Measurements from ENCODE around the gene CADPS. TPM values are rescaled to one million over a fixed set of nuclear protein-coding genes. Genes with fewer than 3 reads are reported as not detected.

Gene CADPS
- total and polyA plus RNA-seq, 9 of the 15 experiments (the other 6 are each of a cell fraction or from before 2014, with no cell fraction given): not detected

DNA sequence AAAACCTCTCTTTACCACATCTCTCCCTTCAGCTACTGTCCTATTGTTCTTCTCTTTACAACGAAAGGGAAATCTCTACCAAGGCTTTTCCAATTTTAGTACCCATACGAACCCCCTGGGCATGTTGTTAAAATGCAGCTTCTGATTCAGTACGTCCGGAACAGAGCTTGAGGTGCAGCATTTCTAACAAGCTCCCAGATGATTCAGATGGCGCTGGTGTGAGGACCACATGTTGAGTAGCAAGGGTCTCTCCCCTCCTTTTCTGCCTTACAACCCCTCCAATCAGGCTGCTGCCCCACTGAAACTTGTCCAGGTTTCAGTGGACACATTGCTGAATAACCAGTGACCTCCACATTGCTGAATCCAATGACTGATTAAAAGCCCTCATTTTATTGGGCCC, 324.8 kb downstream of the CADPS start:
- Histone ChIP-seq H3K27me3 (ENCODE audit: control insufficient read depth in 2 of 2, insufficient read depth in 2 of 2, low read length in 2 of 2) (no peaks in the 10 kb centered on the region), H2AFZ (ENCODE audit: low read depth, low read length) (no peak overlapping the region), H3K9me3 (replicated peaks; ENCODE audit: control insufficient read depth, insufficient read depth, low read depth, low read length) (no peaks in the 10 kb centered on the region), H3K4me2 (ENCODE audit: insufficient read depth, low read length) (no peak overlapping the region), H3K36me3 (ENCODE audit: control insufficient read depth, insufficient read depth, low read length) (no peaks in the 10 kb centered on the region), H3K4me3 (no peak overlapping the region), H3K27ac (ENCODE audit: extremely low read depth, low read depth, low read length) (no peak overlapping the region), H3K79me2 (ENCODE audit: control insufficient read depth, insufficient read depth, low read length) (no peaks in the 10 kb centered on the region), H4K20me1 (replicated peaks; ENCODE audit: control insufficient read depth, insufficient read depth, low read length) (no peaks in the 10 kb centered on the region), H3K9me1 (ENCODE audit: control insufficient read depth, insufficient read depth, low read length) (no peaks in the 10 kb centered on the region), H3K4me1 (replicated peaks in 1 of 2; ENCODE audit: control insufficient read depth in 2 of 2, insufficient read depth in 2 of 2, low read length in 2 of 2) (no peaks in the 10 kb centered on the region), H3K9ac (ENCODE audit: insufficient read depth in 1 of 2, low read depth in 2 of 2, low read length in 2 of 2) (no peak overlapping the region)
- TF ChIP-seq KDM1A (IDR thresholded peaks at IDR 0.05): no peak
- CTCF ChIA-PET (ENCODE audit: low intra/inter-chr PET ratio): no interaction called here
- no TSS peak for BruUV-seq (replicated peaks)
- POLR2A ChIA-PET: no interaction called here
- in situ Hi-C loops (cut with MboI) (loop anchor here (10.0 kb wide), 1 partner anchor 216 kb away; no protein-coding TSS in a partner anchor), intact Hi-C loops (cut with micrococcal nuclease) (no loop called here)
- no peak for DNase-seq (ENCODE audit: extremely low read depth in 1 of 4, low spot score in 3 of 4)
- WGBS (ENCODE audit: insufficient coverage, low coverage, missing lambda C conversion rate): 0% methylated on average over 3 of the region's 5 CpGs
- FAIRE-seq: no peak
- ATAC-seq: no peak

DNA sequence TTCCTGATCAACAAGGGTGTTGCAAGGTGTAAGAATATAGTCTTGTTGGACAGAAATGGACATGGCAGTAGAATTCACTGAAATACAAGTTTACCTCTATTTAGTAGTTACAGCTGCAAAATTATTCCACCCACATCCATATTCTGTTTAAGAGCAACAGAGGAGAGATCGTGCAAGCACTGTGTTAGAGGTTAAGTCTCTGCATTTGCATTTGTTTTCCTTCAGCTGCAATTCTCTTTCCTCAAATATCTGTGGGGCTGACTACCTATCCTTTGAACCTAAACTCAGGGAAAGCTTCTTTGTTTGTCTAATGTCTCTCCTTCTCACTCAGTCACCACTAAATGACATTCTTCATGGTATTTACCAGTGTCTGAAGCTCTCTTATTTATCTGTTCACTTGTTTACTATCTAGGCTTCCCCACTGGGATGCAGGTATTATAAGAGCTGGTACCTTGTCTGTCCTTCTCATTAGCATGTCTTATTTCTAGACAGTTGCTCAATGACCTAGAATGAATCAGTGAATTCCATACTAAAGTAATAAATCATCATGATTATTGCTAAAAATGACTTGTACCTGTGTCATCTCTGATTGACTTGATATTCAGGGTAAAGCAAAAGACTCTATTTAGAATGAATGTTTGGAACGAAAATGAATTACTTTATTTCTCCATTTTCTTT, 326.5 kb downstream of the CADPS start:
- no peak for FAIRE-seq
- POLR2A ChIA-PET: no interaction called here
- H3K27me3 ChIP-seq (ENCODE audit: control insufficient read depth in 2 of 2, insufficient read depth in 2 of 2, low read length in 2 of 2): no peaks in the 10 kb centered on the region; a peak in 1 of 5 replicates
- intact Hi-C loops (cut with micrococcal nuclease) (no loop called here), in situ Hi-C loops (cut with MboI) (no loop called here)
- no peak for DNase-seq (ENCODE audit: extremely low read depth in 1 of 4, low spot score in 3 of 4)
- H3K4me1 ChIP-seq (replicated peaks in 1 of 2; ENCODE audit: control insufficient read depth in 2 of 2, insufficient read depth in 2 of 2, low read length in 2 of 2): no peaks in the 10 kb centered on the region
- BruUV-seq (replicated peaks): no TSS peak
- no peaks in the 10 kb centered on the region for H3K79me2 ChIP-seq (ENCODE audit: control insufficient read depth, insufficient read depth, low read length)
- no peaks in the 10 kb centered on the region for H3K9me3 ChIP-seq (replicated peaks; ENCODE audit: control insufficient read depth, insufficient read depth, low read depth, low read length)
- CTCF ChIA-PET (ENCODE audit: low intra/inter-chr PET ratio): no interaction called here
- no peak overlapping the region for H2AFZ ChIP-seq (ENCODE audit: low read depth, low read length)
- H3K36me3 ChIP-seq (ENCODE audit: control insufficient read depth, insufficient read depth, low read length): no peaks in the 10 kb centered on the region
- H3K9ac ChIP-seq (ENCODE audit: insufficient read depth in 1 of 2, low read depth in 2 of 2, low read length in 2 of 2): no peak overlapping the region
- H3K27ac ChIP-seq (ENCODE audit: extremely low read depth, low read depth, low read length): no peak overlapping the region
- 0% methylated on average over 2 of the region's 2 CpGs for whole genome bisulfite sequencing (ENCODE audit: insufficient coverage, low coverage, missing lambda C conversion rate)
- H3K9me1 ChIP-seq (ENCODE audit: control insufficient read depth, insufficient read depth, low read length): no peaks in the 10 kb centered on the region
- H3K4me3 ChIP-seq: no peak overlapping the region
- no peaks in the 10 kb centered on the region for H4K20me1 ChIP-seq (replicated peaks; ENCODE audit: control insufficient read depth, insufficient read depth, low read length)
- ATAC-seq: no peak
- no peak overlapping the region for H3K4me2 ChIP-seq (ENCODE audit: insufficient read depth, low read length)
- TF ChIP-seq, protein P1, sequence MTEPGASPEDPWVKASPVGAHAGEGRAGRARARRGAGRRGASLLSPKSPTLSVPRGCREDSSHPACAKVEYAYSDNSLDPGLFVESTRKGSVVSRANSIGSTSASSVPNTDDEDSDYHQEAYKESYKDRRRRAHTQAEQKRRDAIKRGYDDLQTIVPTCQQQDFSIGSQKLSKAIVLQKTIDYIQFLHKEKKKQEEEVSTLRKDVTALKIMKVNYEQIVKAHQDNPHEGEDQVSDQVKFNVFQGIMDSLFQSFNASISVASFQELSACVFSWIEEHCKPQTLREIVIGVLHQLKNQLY (CRISPR knock-in tag; conservative IDR thresholded peaks at IDR 0.05): no peak
- TF ChIP-seq, protein P2, sequence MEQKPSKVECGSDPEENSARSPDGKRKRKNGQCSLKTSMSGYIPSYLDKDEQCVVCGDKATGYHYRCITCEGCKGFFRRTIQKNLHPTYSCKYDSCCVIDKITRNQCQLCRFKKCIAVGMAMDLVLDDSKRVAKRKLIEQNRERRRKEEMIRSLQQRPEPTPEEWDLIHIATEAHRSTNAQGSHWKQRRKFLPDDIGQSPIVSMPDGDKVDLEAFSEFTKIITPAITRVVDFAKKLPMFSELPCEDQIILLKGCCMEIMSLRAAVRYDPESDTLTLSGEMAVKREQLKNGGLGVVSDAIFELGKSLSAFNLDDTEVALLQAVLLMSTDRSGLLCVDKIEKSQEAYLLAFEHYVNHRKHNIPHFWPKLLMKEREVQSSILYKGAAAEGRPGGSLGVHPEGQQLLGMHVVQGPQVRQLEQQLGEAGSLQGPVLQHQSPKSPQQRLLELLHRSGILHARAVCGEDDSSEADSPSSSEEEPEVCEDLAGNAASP (IDR thresholded peaks at IDR 0.05): no peak
- no peak for TF ChIP-seq GATAD2A (IDR thresholded peaks at IDR 0.05)
- no peak for TF ChIP-seq C11orf30 (IDR thresholded peaks at IDR 0.05; ENCODE audit: low read depth)
- TF ChIP-seq ZC3H4 (CRISPR knock-in tag; IDR thresholded peaks at IDR 0.05; ENCODE audit: borderline replicate concordance): no peak
- TF ChIP-seq SMAD1 (IDR thresholded peaks at IDR 0.05; ENCODE audit: low read depth, low read length, partially characterized antibody): no peak
- no peak for TF ChIP-seq PRMT5 (CRISPR knock-in tag; IDR thresholded peaks at IDR 0.05)
- no peak for TF ChIP-seq ZNF445 (CRISPR knock-in tag; IDR thresholded peaks at IDR 0.05; ENCODE audit: low read depth)
- no peak for TF ChIP-seq ZNF431 (CRISPR knock-in tag; IDR thresholded peaks at IDR 0.05)
- TF ChIP-seq, protein P3, sequence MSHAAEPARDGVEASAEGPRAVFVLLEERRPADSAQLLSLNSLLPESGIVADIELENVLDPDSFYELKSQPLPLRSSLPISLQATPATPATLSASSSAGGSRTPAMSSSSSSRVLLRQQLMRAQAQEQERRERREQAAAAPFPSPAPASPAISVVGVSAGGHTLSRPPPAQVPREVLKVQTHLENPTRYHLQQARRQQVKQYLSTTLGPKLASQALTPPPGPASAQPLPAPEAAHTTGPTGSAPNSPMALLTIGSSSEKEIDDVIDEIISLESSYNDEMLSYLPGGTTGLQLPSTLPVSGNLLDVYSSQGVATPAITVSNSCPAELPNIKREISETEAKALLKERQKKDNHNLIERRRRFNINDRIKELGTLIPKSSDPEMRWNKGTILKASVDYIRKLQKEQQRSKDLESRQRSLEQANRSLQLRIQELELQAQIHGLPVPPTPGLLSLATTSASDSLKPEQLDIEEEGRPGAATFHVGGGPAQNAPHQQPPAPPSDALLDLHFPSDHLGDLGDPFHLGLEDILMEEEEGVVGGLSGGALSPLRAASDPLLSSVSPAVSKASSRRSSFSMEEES (CRISPR knock-in tag; IDR thresholded peaks at IDR 0.05): no peak
- TF ChIP-seq, protein P4, sequence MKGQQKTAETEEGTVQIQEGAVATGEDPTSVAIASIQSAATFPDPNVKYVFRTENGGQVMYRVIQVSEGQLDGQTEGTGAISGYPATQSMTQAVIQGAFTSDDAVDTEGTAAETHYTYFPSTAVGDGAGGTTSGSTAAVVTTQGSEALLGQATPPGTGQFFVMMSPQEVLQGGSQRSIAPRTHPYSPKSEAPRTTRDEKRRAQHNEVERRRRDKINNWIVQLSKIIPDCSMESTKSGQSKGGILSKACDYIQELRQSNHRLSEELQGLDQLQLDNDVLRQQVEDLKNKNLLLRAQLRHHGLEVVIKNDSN (CRISPR knock-in tag; IDR thresholded peaks at IDR 0.05): no peak

Measured in K562 (cell line).